ENCODE results near the gene TRABD2B.

TRABD2B gene

DNA sequence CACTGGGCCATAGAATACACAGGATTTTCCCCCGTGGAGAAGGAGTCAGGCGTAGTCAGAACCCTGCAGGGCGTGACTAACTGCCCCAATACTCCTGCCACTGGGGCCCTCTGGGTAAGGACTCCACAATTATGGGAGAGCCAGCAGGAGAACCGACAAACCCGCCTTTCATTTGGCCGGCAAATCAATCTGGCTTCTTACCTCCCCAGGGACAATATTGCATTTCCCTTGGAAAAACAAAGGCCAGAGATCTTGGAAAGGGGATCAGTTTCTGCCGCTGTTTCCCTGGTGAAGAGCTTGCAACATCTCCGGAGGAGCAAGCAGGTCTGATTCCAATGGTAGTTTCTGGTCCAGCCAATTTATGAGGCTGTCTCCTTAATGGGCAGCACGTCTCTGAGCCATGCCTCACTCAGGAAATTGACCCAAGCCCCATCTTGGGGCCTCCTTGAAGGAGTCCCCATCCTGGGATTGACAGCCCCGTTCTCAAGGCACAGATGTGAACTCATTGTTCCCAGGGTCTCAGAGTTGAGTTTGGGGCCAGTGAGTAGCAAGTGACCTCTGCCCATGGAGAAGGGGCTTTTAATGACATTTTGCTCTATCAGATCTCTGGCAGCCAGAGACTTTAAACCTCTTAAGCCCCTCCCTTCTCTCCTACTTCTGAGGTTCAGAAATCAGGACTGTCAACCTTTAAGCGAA, 4.3 kb downstream of the TRABD2B start:
- no peak overlapping the region for H2BK5ac ChIP-seq (ENCODE audit: low read length)
- H3K4me3 ChIP-seq (ENCODE audit: low read length in 2 of 2) = no peak overlapping the region
- no peak overlapping the region for H3K14ac ChIP-seq (ENCODE audit: low read length)
- no peak overlapping the region for H3K18ac ChIP-seq (ENCODE audit: low read length)
- H2BK15ac ChIP-seq (ENCODE audit: low read length) = no peak overlapping the region
- no peak overlapping the region for H2AFZ ChIP-seq (ENCODE audit: low read length)
- WGBS, 2 donors (ENCODE audit: extremely low coverage in 2 of 2, insufficient read length in 2 of 2, insufficient replicate concordance in 1 of 2) = no CpG with 5 or more reads among the region's 11 CpGs
- H3K36me3 ChIP-seq (replicated peaks in 1 of 2; ENCODE audit: control insufficient read depth in 2 of 2, insufficient read depth in 2 of 2, low read length in 2 of 2) = no peaks in the 10 kb centered on the region
- no peak for DNase-seq (ENCODE audit: low spot score)
- H3K27ac ChIP-seq (replicated peaks; ENCODE audit: low read length) = no peak overlapping the region
- peaks cover 3 to 73% (median 20%) of the 10 kb centered on the region in 3 experiments for H3K27me3 ChIP-seq (ENCODE audit: control insufficient read depth in 3 of 3, insufficient read depth in 3 of 3, low read depth in 1 of 3, low read length in 3 of 3)
- no peaks in the 10 kb centered on the region for H3K9me3 ChIP-seq (replicated peaks in 1 of 2; ENCODE audit: control insufficient read depth in 2 of 2, insufficient read depth in 1 of 2, low read depth in 1 of 2, low read length in 2 of 2)
- no peak overlapping the region for H4K8ac ChIP-seq (ENCODE audit: low read depth, low read length)
- no peak overlapping the region for H4K91ac ChIP-seq (ENCODE audit: low read depth, low read length, poor library complexity)
- no peak overlapping the region for H3K4me2 ChIP-seq (ENCODE audit: insufficient read depth, low read length, poor library complexity, severe bottlenecking)
- no peak overlapping the region for H3K9ac ChIP-seq (ENCODE audit: low read depth, low read length, poor library complexity)
- H3K23ac ChIP-seq (ENCODE audit: low read depth, low read length, poor library complexity) = no peak overlapping the region
- no peak overlapping the region for H2AK5ac ChIP-seq (ENCODE audit: low read depth, low read length)
- H3K4me1 ChIP-seq (ENCODE audit: control insufficient read depth in 2 of 2, insufficient read depth in 1 of 2, low read depth in 1 of 2, low read length in 2 of 2) = peaks cover 0 to 8% of the 10 kb centered on the region in 2 donors
- H3K4ac ChIP-seq (ENCODE audit: low read length) = no peak overlapping the region
- no peaks in the 10 kb centered on the region for H3K79me1 ChIP-seq (ENCODE audit: low read depth, low read length)
- no peak overlapping the region for H2BK12ac ChIP-seq (ENCODE audit: low read length)
- H2BK120ac ChIP-seq (ENCODE audit: low read depth, low read length) = no peak overlapping the region

DNA sequence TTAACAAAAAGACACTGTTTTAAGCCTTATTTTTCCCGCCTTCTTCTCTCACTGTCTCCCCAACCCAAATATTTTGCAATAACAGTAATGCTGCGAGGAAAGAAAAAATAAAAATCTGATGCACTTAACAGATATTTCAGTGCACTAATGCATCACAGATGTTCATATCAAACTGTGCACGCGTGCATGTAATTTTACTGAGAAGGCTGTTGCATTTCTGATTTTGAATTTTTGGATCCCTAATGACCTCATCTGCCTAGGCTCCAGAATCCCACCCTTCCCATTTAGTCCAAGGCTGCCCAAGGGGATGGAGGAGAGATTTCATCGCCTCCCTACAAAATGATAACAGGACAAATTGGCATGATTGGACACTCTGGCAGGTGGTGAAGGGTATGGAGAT, 5.5 kb downstream of the TRABD2B start:
- WGBS, 2 donors (ENCODE audit: extremely low coverage in 2 of 2, insufficient read length in 2 of 2, insufficient replicate concordance in 1 of 2) = 100% methylated on average over 1 of the region's 5 CpGs; no CpG with 5 or more reads in 1 of the 2 donors
- no peak overlapping the region for H3K14ac ChIP-seq (ENCODE audit: low read length)
- H2BK5ac ChIP-seq (ENCODE audit: low read length) = no peak overlapping the region
- no peak overlapping the region for H3K4me3 ChIP-seq (ENCODE audit: low read length in 2 of 2)
- no peaks in the 10 kb centered on the region for H3K79me1 ChIP-seq (ENCODE audit: low read depth, low read length)
- no peaks in the 10 kb centered on the region for H3K36me3 ChIP-seq (replicated peaks in 1 of 2; ENCODE audit: control insufficient read depth in 2 of 2, insufficient read depth in 2 of 2, low read length in 2 of 2)
- no peak overlapping the region for H2BK12ac ChIP-seq (ENCODE audit: low read length)
- no peak overlapping the region for H4K91ac ChIP-seq (ENCODE audit: low read depth, low read length, poor library complexity)
- H3K4me1 ChIP-seq (ENCODE audit: control insufficient read depth in 2 of 2, insufficient read depth in 1 of 2, low read depth in 1 of 2, low read length in 2 of 2) = peaks cover 0 to 6% of the 10 kb centered on the region in 2 donors
- no peak overlapping the region for H3K23ac ChIP-seq (ENCODE audit: low read depth, low read length, poor library complexity)
- H3K27me3 ChIP-seq (ENCODE audit: control insufficient read depth in 3 of 3, insufficient read depth in 3 of 3, low read depth in 1 of 3, low read length in 3 of 3) = peaks cover 3 to 74% (median 20%) of the 10 kb centered on the region in 3 experiments
- H3K4me2 ChIP-seq (ENCODE audit: insufficient read depth, low read length, poor library complexity, severe bottlenecking) = no peak overlapping the region
- H2BK120ac ChIP-seq (ENCODE audit: low read depth, low read length) = no peak overlapping the region
- no peak for DNase-seq (ENCODE audit: low spot score)
- no peak overlapping the region for H4K8ac ChIP-seq (ENCODE audit: low read depth, low read length)
- no peak overlapping the region for H2BK15ac ChIP-seq (ENCODE audit: low read length)
- no peak overlapping the region for H3K18ac ChIP-seq (ENCODE audit: low read length)
- H2AFZ ChIP-seq (ENCODE audit: low read length) = no peak overlapping the region
- H3K27ac ChIP-seq (replicated peaks; ENCODE audit: low read length) = no peak overlapping the region
- H3K9ac ChIP-seq (ENCODE audit: low read depth, low read length, poor library complexity) = no peak overlapping the region
- no peak overlapping the region for H2AK5ac ChIP-seq (ENCODE audit: low read depth, low read length)
- H3K9me3 ChIP-seq (replicated peaks in 1 of 2; ENCODE audit: control insufficient read depth in 2 of 2, insufficient read depth in 1 of 2, low read depth in 1 of 2, low read length in 2 of 2) = no peaks in the 10 kb centered on the region
- H3K4ac ChIP-seq (ENCODE audit: low read length) = no peak overlapping the region

DNA sequence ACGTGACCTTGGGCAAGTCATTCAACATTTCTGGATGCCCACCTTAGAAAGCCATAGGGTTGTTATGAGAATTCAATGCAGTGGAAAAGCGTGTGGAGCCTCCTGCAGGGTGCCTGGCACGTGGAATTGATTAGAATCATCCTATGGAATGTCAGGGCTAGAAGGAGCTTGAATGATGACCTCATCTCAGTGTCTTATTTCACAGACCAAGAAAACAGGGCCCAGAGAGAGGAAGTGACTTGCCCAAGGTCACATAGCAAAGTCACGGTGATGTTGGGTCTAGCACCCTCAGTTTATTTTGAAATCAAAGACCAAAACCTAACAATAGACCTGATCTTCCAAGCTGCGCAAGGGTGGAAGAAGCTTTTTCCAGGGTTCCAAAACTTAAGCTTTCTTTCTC, 6.0 kb downstream of the TRABD2B start:
- Histone ChIP-seq H2BK15ac (ENCODE audit: low read length) (no peak overlapping the region), H3K4ac (ENCODE audit: low read length) (no peak overlapping the region), H3K23ac (ENCODE audit: low read depth, low read length, poor library complexity) (no peak overlapping the region), H2BK12ac (ENCODE audit: low read length) (no peak overlapping the region), H3K18ac (ENCODE audit: low read length) (no peak overlapping the region), H3K27ac (replicated peaks; ENCODE audit: low read length) (no peak overlapping the region), H2AFZ (ENCODE audit: low read length) (no peak overlapping the region), H4K8ac (ENCODE audit: low read depth, low read length) (no peak overlapping the region), H3K14ac (ENCODE audit: low read length) (no peak overlapping the region), H3K9me3 (replicated peaks in 1 of 2; ENCODE audit: control insufficient read depth in 2 of 2, insufficient read depth in 1 of 2, low read depth in 1 of 2, low read length in 2 of 2) (no peaks in the 10 kb centered on the region), H2BK5ac (ENCODE audit: low read length) (no peak overlapping the region), H3K27me3 (ENCODE audit: control insufficient read depth in 3 of 3, insufficient read depth in 3 of 3, low read depth in 1 of 3, low read length in 3 of 3) (peaks cover 3 to 73% (median 19%) of the 10 kb centered on the region in 3 experiments), H3K4me2 (ENCODE audit: insufficient read depth, low read length, poor library complexity, severe bottlenecking) (no peak overlapping the region), H2AK5ac (ENCODE audit: low read depth, low read length) (no peak overlapping the region), H3K4me3 (ENCODE audit: low read length in 2 of 2) (no peak overlapping the region), H4K91ac (ENCODE audit: low read depth, low read length, poor library complexity) (no peak overlapping the region), H3K79me1 (ENCODE audit: low read depth, low read length) (no peaks in the 10 kb centered on the region), H2BK120ac (ENCODE audit: low read depth, low read length) (no peak overlapping the region), H3K36me3 (replicated peaks in 1 of 2; ENCODE audit: control insufficient read depth in 2 of 2, insufficient read depth in 2 of 2, low read length in 2 of 2) (no peaks in the 10 kb centered on the region), H3K4me1 (ENCODE audit: control insufficient read depth in 2 of 2, insufficient read depth in 1 of 2, low read depth in 1 of 2, low read length in 2 of 2) (peaks cover 0 to 6% of the 10 kb centered on the region in 2 donors), H3K9ac (ENCODE audit: low read depth, low read length, poor library complexity) (no peak overlapping the region)
- no peak for DNase-seq (ENCODE audit: low spot score)
- WGBS, 2 donors (ENCODE audit: extremely low coverage in 2 of 2, insufficient read length in 2 of 2, insufficient replicate concordance in 1 of 2) = no CpG with 5 or more reads among the region's 5 CpGs

DNA sequence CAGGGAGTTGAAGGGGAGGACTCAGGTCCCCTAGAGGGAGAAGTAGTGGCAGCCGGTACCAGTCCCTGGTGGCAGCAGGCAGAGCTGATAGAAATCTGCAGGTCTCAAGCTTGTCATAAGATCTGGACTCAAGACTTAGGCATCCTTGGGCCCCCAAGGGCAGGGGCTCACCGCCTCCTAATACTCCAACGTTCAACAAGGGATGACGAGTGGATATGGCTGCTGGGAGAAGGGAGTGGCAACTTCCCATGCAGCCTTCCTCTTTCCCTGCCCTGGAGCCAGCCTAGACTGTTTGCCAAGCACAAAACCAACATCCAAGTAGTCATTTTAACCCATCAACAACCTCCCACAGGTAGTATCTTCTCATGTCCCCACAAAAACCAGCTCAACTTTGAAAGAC, 6.9 kb downstream of the TRABD2B start:
- H2BK5ac ChIP-seq (ENCODE audit: low read length) = no peak overlapping the region
- no peak overlapping the region for H3K9ac ChIP-seq (ENCODE audit: low read depth, low read length, poor library complexity)
- H3K4me2 ChIP-seq (ENCODE audit: insufficient read depth, low read length, poor library complexity, severe bottlenecking) = no peak overlapping the region
- H3K14ac ChIP-seq (ENCODE audit: low read length) = no peak overlapping the region
- H3K36me3 ChIP-seq (replicated peaks in 1 of 2; ENCODE audit: control insufficient read depth in 2 of 2, insufficient read depth in 2 of 2, low read length in 2 of 2) = no peaks in the 10 kb centered on the region
- DNase-seq (ENCODE audit: low spot score) = no peak
- peaks cover 0 to 68% (median 20%) of the 10 kb centered on the region in 3 experiments for H3K27me3 ChIP-seq (ENCODE audit: control insufficient read depth in 3 of 3, insufficient read depth in 3 of 3, low read depth in 1 of 3, low read length in 3 of 3)
- H3K27ac ChIP-seq (replicated peaks; ENCODE audit: low read length) = no peak overlapping the region
- no peak overlapping the region for H2BK12ac ChIP-seq (ENCODE audit: low read length)
- H3K18ac ChIP-seq (ENCODE audit: low read length) = no peak overlapping the region
- H3K4ac ChIP-seq (ENCODE audit: low read length) = no peak overlapping the region
- no CpG with 5 or more reads among the region's 4 CpGs for whole genome bisulfite sequencing, 2 donors (ENCODE audit: extremely low coverage in 2 of 2, insufficient read length in 2 of 2, insufficient replicate concordance in 1 of 2)
- no peak overlapping the region for H2BK120ac ChIP-seq (ENCODE audit: low read depth, low read length)
- H3K4me3 ChIP-seq (ENCODE audit: low read length in 2 of 2) = no peak overlapping the region
- H3K79me1 ChIP-seq (ENCODE audit: low read depth, low read length) = no peaks in the 10 kb centered on the region
- H2AFZ ChIP-seq (ENCODE audit: low read length) = no peak overlapping the region
- H3K9me3 ChIP-seq (replicated peaks in 1 of 2; ENCODE audit: control insufficient read depth in 2 of 2, insufficient read depth in 1 of 2, low read depth in 1 of 2, low read length in 2 of 2) = no peaks in the 10 kb centered on the region
- H4K8ac ChIP-seq (ENCODE audit: low read depth, low read length) = no peak overlapping the region
- no peak overlapping the region for H4K91ac ChIP-seq (ENCODE audit: low read depth, low read length, poor library complexity)
- H2BK15ac ChIP-seq (ENCODE audit: low read length) = no peak overlapping the region
- peaks cover 0 to 6% of the 10 kb centered on the region in 2 donors for H3K4me1 ChIP-seq (ENCODE audit: control insufficient read depth in 2 of 2, insufficient read depth in 1 of 2, low read depth in 1 of 2, low read length in 2 of 2)
- H3K23ac ChIP-seq (ENCODE audit: low read depth, low read length, poor library complexity) = no peak overlapping the region
- no peak overlapping the region for H2AK5ac ChIP-seq (ENCODE audit: low read depth, low read length)

Data from neuronal stem cell (in vitro differentiated cells).